Measurements from ENCODE around the gene YTHDC2.

Gene YTHDC2

GRCh38 chr5:113575074-113575473 lies 61.6 kb downstream of the YTHDC2 start:
- TF ChIP-seq SPI1 (IDR thresholded peaks at IDR 0.05; ENCODE audit: borderline replicate concordance, low read depth) (no peak), REST (IDR thresholded peaks at IDR 0.05; ENCODE audit: insufficient replicate concordance, low read depth) (no peak), GABPA (IDR thresholded peaks at IDR 0.05; ENCODE audit: low read depth) (no peak), POLR2AphosphoS5 (IDR thresholded peaks at IDR 0.05; ENCODE audit: low read depth) (no peak), CTCF (IDR thresholded peaks at IDR 0.05; ENCODE audit: insufficient read depth, low read length) (no peak)
- Histone ChIP-seq H3K4me3 (replicated peaks; ENCODE audit: insufficient read depth, low read length) (no peak overlapping the region), H3K27me3 (ENCODE audit: insufficient read depth, poor library complexity, severe bottlenecking) (no peaks in the 10 kb centered on the region), H3K27ac (replicated peaks) (no peak overlapping the region)
- DNase-seq (ENCODE audit: low read depth in 1 of 2, low spot score in 1 of 2): no peak

DNA sequence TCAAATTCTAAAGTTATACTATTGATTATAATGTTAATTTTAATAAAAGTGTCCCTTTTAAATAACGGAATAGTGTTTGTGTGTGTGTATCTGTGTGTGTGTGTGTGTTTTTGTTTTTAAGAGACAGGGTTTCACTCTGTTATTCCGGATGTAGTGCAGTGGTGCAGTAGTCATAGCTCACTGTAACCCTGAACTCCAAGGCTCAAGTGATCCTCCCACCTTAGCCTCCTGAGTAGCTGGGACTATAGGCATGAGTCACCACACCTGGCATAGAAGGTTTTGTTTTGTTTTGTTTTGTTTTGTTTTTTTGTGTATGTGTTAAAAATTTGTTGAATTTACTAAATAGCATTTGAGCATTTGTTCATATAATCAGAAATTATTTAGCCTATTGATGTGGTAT lies 64.6 kb downstream of the YTHDC2 start:
- H3K27me3 ChIP-seq (ENCODE audit: insufficient read depth, poor library complexity, severe bottlenecking): no peaks in the 10 kb centered on the region
- TF ChIP-seq CTCF (IDR thresholded peaks at IDR 0.05; ENCODE audit: insufficient read depth, low read length): no peak
- no peak for TF ChIP-seq REST (IDR thresholded peaks at IDR 0.05; ENCODE audit: insufficient replicate concordance, low read depth)
- no peak for TF ChIP-seq SPI1 (IDR thresholded peaks at IDR 0.05; ENCODE audit: borderline replicate concordance, low read depth)
- no peak for TF ChIP-seq POLR2AphosphoS5 (IDR thresholded peaks at IDR 0.05; ENCODE audit: low read depth)
- no peak for TF ChIP-seq GABPA (IDR thresholded peaks at IDR 0.05; ENCODE audit: low read depth)
- no peak for DNase-seq (ENCODE audit: low read depth in 1 of 2, low spot score in 1 of 2)
- no peak overlapping the region for H3K4me3 ChIP-seq (replicated peaks; ENCODE audit: insufficient read depth, low read length)
- H3K27ac ChIP-seq (replicated peaks): no peak overlapping the region

DNA sequence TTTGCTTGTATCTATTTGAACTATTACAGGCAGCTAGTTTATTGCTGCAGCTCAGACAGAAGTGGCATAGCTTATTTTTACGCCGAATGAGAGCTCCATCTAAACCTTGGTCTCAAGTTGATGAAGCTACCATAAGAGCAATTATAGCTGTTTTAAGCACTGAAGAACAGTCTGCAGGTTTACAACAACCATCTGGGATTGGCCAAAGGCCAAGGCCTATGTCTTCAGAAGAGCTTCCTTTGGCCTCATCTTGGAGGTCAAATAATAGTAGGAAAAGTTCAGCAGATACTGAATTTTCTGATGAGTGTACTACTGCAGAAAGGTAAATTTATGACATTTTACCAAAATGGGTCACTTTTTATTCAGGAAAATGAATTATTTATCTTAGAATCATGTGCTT lies 67.9 kb downstream of the YTHDC2 start:
- H3K4me3 ChIP-seq (replicated peaks; ENCODE audit: insufficient read depth, low read length): no peak overlapping the region
- TF ChIP-seq SPI1 (IDR thresholded peaks at IDR 0.05; ENCODE audit: borderline replicate concordance, low read depth) (no peak), CTCF (IDR thresholded peaks at IDR 0.05; ENCODE audit: insufficient read depth, low read length) (no peak), POLR2AphosphoS5 (IDR thresholded peaks at IDR 0.05; ENCODE audit: low read depth) (no peak), REST (IDR thresholded peaks at IDR 0.05; ENCODE audit: insufficient replicate concordance, low read depth) (no peak), GABPA (IDR thresholded peaks at IDR 0.05; ENCODE audit: low read depth) (no peak)
- no peak for DNase-seq (ENCODE audit: low read depth in 1 of 2, low spot score in 1 of 2)
- H3K27ac ChIP-seq (replicated peaks): no peak overlapping the region
- no peaks in the 10 kb centered on the region for H3K27me3 ChIP-seq (ENCODE audit: insufficient read depth, poor library complexity, severe bottlenecking)
